Gastrocnemius medialis (tissue), 4 donors: ENCODE data around the gene CFAP161.

Experiments
- CTCF ChIP-seq, 5 experiments: fragments of 450-650 bp in 3 of 5; fragments of 200-600 bp in 2 of 5; sonication (generic) in 2 of 5; IDR thresholded peaks in 4 of 5; conservative IDR thresholded peaks in 1 of 5; 1 replicate in 4 of 5; 2 replicates in 1 of 5; pipeline ENCODE4 v1.5.1; 2016 to 2019; ENCODE audit warnings: antibody characterized with exemption in 5 of 5, mild to moderate bottlenecking in 3 of 5, moderate library complexity in 3 of 5
- POLR2A ChIP-seq, 2 donors: fragments of 450-650 bp; IDR thresholded peaks; one replicate each; pipeline ENCODE4 v1.6.1; 2017; ENCODE audit warnings: antibody characterized with exemption in 2 of 2, mild to moderate bottlenecking in 2 of 2, moderate library complexity in 2 of 2

DNA sequence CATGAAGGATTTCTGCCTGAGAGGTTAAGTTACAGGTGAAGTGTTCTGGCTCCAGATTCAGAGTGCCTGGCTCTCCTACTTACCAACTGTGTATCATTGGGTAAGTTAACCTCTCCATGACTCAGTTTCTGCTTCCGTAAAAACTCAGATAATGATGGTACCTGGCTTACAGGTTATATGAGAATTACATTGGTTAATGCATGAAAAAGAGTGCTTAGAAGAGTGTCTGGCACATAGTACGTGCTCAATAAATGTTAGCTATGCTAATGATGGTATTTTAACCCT is 23.8 kb downstream of the CFAP161 start:
- TF ChIP-seq CTCF (IDR thresholded peaks at IDR 0.05 in 4 of 5, conservative IDR thresholded peaks at IDR 0.05 in 1 of 5) (no peak), POLR2A (IDR thresholded peaks at IDR 0.05) (no peak)
